SK-N-SH (cell line): ENCODE results near the gene RNU7-1. TPM values are rescaled to one million over a fixed set of nuclear protein-coding genes. Genes with fewer than 3 reads are reported as not detected.
A peak's percentile ranks its signal among the peaks of the same experiment; 100 is the strongest.

ENCODE experiments used
- CTCF ChIA-PET: fragments of 300-600, 350-600 bp; formaldehyde crosslinking; extraction: SDS; loops from one replicate; lab custom pipeline; 2021; lab: Yijun Ruan, JAX
- POLR2A ChIA-PET: fragments of 350-600 bp; sonication (Branson Sonifier 250); formaldehyde crosslinking; extraction: SDS; loops from one replicate; lab custom pipeline; 2020; ENCODE audit warnings: antibody characterized with exemption, inconsistent platforms; lab: Yijun Ruan, JAX
- DNase-seq: peaks from one replicate; pipeline ENCODE4 v3.0.0; 2012
- H2AFZ ChIP-seq: fragments of 200-600 bp; sonication (generic); 2 replicates; pipeline ENCODE4 v1.8.1; 2016; ENCODE audit warnings: antibody characterized with exemption, mild to moderate bottlenecking, low read depth
- H3F3A ChIP-seq: fragments of 200-600 bp; sonication (generic); replicated peaks from 2 replicates; pipeline ENCODE3; 2016; ENCODE audit warnings: antibody characterized with exemption, mild to moderate bottlenecking; ENCODE audit not compliant: insufficient read depth
- H3K27ac ChIP-seq, 2 experiments: fragments of 200-500 bp in 1 of 2; fragments of 200-600 bp in 1 of 2; sonication (Bioruptor generic) in 1 of 2; sonication (generic), shearing (Covaris generic) in 1 of 2; 2 replicates each; pipeline versions ENCODE4 v1.5.1 to v1.6.1; 2014 to 2016; ENCODE audit warnings: low read depth in 2 of 2, inconsistent platforms in 1 of 2, low read length in 1 of 2, mild to moderate bottlenecking in 1 of 2, mixed read lengths in 1 of 2
- H3K27me3 ChIP-seq: fragments of 200-600 bp; sonication (generic), shearing (Covaris generic); 2 replicates; pipeline ENCODE4 v1.6.1; 2016; ENCODE audit warnings: mixed run types; ENCODE audit not compliant: insufficient read depth
- H3K36me3 ChIP-seq, 2 experiments: fragments of 200-500 bp in 1 of 2; fragments of 200-600 bp in 1 of 2; sonication (Bioruptor generic) in 1 of 2; sonication (generic) in 1 of 2; replicated peaks in 1 of 2; 2 replicates each; pipeline versions ENCODE3 to v1.5.1; 2014 to 2016; ENCODE audit warnings: low read length in 1 of 2, mild to moderate bottlenecking in 1 of 2; ENCODE audit not compliant: insufficient read depth in 2 of 2, control insufficient read depth in 1 of 2
- H3K4me1 ChIP-seq, 2 experiments: fragments of 200-500 bp in 1 of 2; fragments of 200-600 bp in 1 of 2; sonication (Bioruptor generic) in 1 of 2; sonication (generic), shearing (Covaris generic) in 1 of 2; 2 replicates each; pipeline versions ENCODE4 v1.5.1 to v1.6.1; 2014 to 2016; ENCODE audit warnings: low read depth in 1 of 2, low read length in 1 of 2, mixed run types in 1 of 2; ENCODE audit not compliant: insufficient read depth in 2 of 2, control insufficient read depth in 1 of 2
- H3K4me2 ChIP-seq: fragments of 200-600 bp; sonication (generic), shearing (Covaris generic); 2 replicates; pipeline ENCODE4 v1.6.1; 2017; ENCODE audit warnings: mixed run types
- H3K4me3 ChIP-seq, 2 experiments: fragments of 200-500 bp in 1 of 2; fragments of 200-600 bp in 1 of 2; sonication (Bioruptor generic) in 1 of 2; sonication (generic), shearing (Covaris generic) in 1 of 2; 2 replicates each; pipeline versions ENCODE4 v1.5.1 to v1.8.1; 2014 to 2016; ENCODE audit warnings: low read depth in 2 of 2, inconsistent platforms in 1 of 2, low read length in 1 of 2, mild to moderate bottlenecking in 1 of 2, mixed read lengths in 1 of 2, moderate library complexity in 1 of 2
- H3K79me2 ChIP-seq: fragments of 200-600 bp; sonication (generic); 2 replicates; pipeline ENCODE4 v1.8.1; 2017; ENCODE audit warnings: mild to moderate bottlenecking; ENCODE audit not compliant: insufficient read depth
- H3K9ac ChIP-seq: fragments of 200-600 bp; sonication (generic); 2 replicates; pipeline ENCODE4 v1.6.1; 2017; ENCODE audit warnings: mixed run types
- H3K9me2 ChIP-seq: fragments of 200-600 bp; sonication (generic); 2 replicates; pipeline ENCODE4 v1.6.1; 2017; ENCODE audit warnings: mixed run types
- H3K9me3 ChIP-seq: fragments of 200-600 bp; sonication (generic); 2 replicates; pipeline ENCODE4 v1.6.1; 2017; ENCODE audit warnings: mixed run types, mild to moderate bottlenecking, moderate library complexity
- H4K20me1 ChIP-seq: fragments of 200-600 bp; sonication (generic); 2 replicates; pipeline ENCODE4 v1.6.1; 2017; ENCODE audit warnings: mild to moderate bottlenecking, mixed run types; ENCODE audit not compliant: insufficient read depth
- CHD2 ChIP-seq: fragments of 150-350 bp; IDR thresholded peaks from 2 replicates; pipeline ENCODE4 v1.6.1; 2018; ENCODE audit warnings: low read length; ENCODE audit not compliant: partially characterized antibody
- CTCF ChIP-seq: fragments of 200-600 bp; sonication (generic); IDR thresholded peaks from 2 replicates; pipeline ENCODE4 v1.6.1; 2017; ENCODE audit warnings: antibody characterized with exemption, mild to moderate bottlenecking, moderate library complexity
- ELF1 ChIP-seq: IDR thresholded peaks from 2 replicates; pipeline ENCODE4 v1.4.0; 2012
- FOXM1 ChIP-seq: IDR thresholded peaks from 2 replicates; pipeline ENCODE4 v1.4.0; 2012; ENCODE audit warnings: low read depth, mild to moderate bottlenecking
- GABPA ChIP-seq: IDR thresholded peaks from 2 replicates; pipeline ENCODE4 v1.4.0; 2012; ENCODE audit warnings: low read depth, mild to moderate bottlenecking
- IRF3 ChIP-seq: fragments of 150-350 bp; IDR thresholded peaks from 2 replicates; pipeline ENCODE4 v1.6.1; 2016; ENCODE audit warnings: mild to moderate bottlenecking, low read depth, low read length
- JUND ChIP-seq: IDR thresholded peaks from 2 replicates; pipeline ENCODE4 v1.4.0; 2012
- MAX ChIP-seq: IDR thresholded peaks from 2 replicates; pipeline ENCODE4 v1.4.0; 2012; ENCODE audit warnings: low read depth
- MEF2A ChIP-seq: IDR thresholded peaks from 2 replicates; pipeline ENCODE4 v1.4.0; 2012; ENCODE audit warnings: low read depth, borderline replicate concordance
- MXI1 ChIP-seq: IDR thresholded peaks from 2 replicates; pipeline ENCODE4 v1.6.1; 2012; ENCODE audit warnings: mild to moderate bottlenecking, low read depth, low read length, improper control_type of control experiment
- PBX3 ChIP-seq: IDR thresholded peaks from 2 replicates; pipeline ENCODE4; 2012
- POLR2AphosphoS5 ChIP-seq: IDR thresholded peaks from 2 replicates; pipeline ENCODE4 v1.6.1; 2012; ENCODE audit warnings: low read depth, low read length
- RCOR1 ChIP-seq: fragments of 150-350 bp; IDR thresholded peaks from 2 replicates; pipeline ENCODE4 v1.6.1; 2017; ENCODE audit warnings: antibody characterized with exemption, low read length
- SIN3A ChIP-seq: IDR thresholded peaks from 2 replicates; pipeline ENCODE4 v1.6.1; 2012; ENCODE audit warnings: low read depth, mild to moderate bottlenecking, low read length, moderate library complexity, borderline replicate concordance
- TAF1 ChIP-seq: IDR thresholded peaks from 2 replicates; pipeline ENCODE4 v1.6.1; 2012; ENCODE audit warnings: low read depth, mild to moderate bottlenecking, low read length, moderate library complexity, borderline replicate concordance
- TEAD4 ChIP-seq: IDR thresholded peaks from 2 replicates; pipeline ENCODE4 v1.4.0; 2012; ENCODE audit warnings: mild to moderate bottlenecking, borderline replicate concordance; ENCODE audit not compliant: insufficient read depth
- WGBS: methylation state at CpG from one replicate; pipeline ENCODE4 v1.1.6; 2017; ENCODE audit warnings: low lambda C conversion rate; 5-methylcytosine and 5-hydroxymethylcytosine counted together
- polyA plus RNA-seq, 3 experiments: library from polyadenylated mRNA; depleted of rRNA; stranded (reverse); fragments of >200 nt; gene quantifications; 2 replicates each; pipeline ENCODE4 v1.2.3, GENCODE V29; 2012

RNU7-1 gene
- polyA plus RNA-seq, 1 of the 3 experiments (the other 2 are of a cell fraction), result not detected

- no peaks in the 10 kb centered on the region for H3K9me3 ChIP-seq
- no peak overlapping the region for H3K9ac ChIP-seq
- no peak overlapping the region for H2AFZ ChIP-seq
- H3K36me3 ChIP-seq, result peaks cover 28 to 33% of the 10 kb centered on the region in 2 experiments
- peaks cover 65% of the 10 kb centered on the region for H3F3A ChIP-seq
- H3K27ac ChIP-seq, result peak overlapping the region in 1 of 2 experiments; percentile 17; a peak in 1 of 4 replicates
- H3K79me2 ChIP-seq, result peaks cover 27% of the 10 kb centered on the region
- 84% methylated on average over 12 of the region's 12 CpGs for WGBS
- peaks cover 6 to 29% of the 10 kb centered on the region in 2 experiments; a peak in 3 of 4 replicates for H3K4me1 ChIP-seq
- POLR2A ChIA-PET, result interaction anchor here (0.9 kb wide), 1 partner anchor 90 kb away, joined by 4 read pairs; the partner anchor contains the start of gene CDCA3
- no peaks in the 10 kb centered on the region for H3K9me2 ChIP-seq
- CTCF ChIA-PET, result interaction anchor here (1.0 to 9.2 kb wide), 5 partner anchors 13 to 73 kb away, joined by 3 to 134 read pairs (median 33); partner anchors contain the start of genes ATN1 and SPSB2
- TF ChIP-seq IRF3, result no peak
- no peak for TF ChIP-seq SIN3A
- no peak for TF ChIP-seq TAF1
- TF ChIP-seq CHD2, result no peak
- TF ChIP-seq MXI1, result no peak
- no peak for TF ChIP-seq PBX3
- TF ChIP-seq MAX, result no peak
- no peak for TF ChIP-seq RCOR1
- TF ChIP-seq CTCF, result no peak
- no peak for TF ChIP-seq MEF2A
- TF ChIP-seq ELF1, result no peak
- TF ChIP-seq POLR2AphosphoS5, result no peak
- TF ChIP-seq TEAD4, result no peak
- no peak for TF ChIP-seq GABPA
- TF ChIP-seq JUND, result no peak
- no peak for TF ChIP-seq FOXM1
- no peaks in the 10 kb centered on the region for H4K20me1 ChIP-seq
- H3K27me3 ChIP-seq, result no peaks in the 10 kb centered on the region
- no peak overlapping the region for H3K4me2 ChIP-seq
- no peak overlapping the region for H3K4me3 ChIP-seq
- no peak for DNase-seq
These were observed 1.8 kb upstream of the RNU7-1 start for GRCh38 chr12:6941782-6942181.
